Effector memory CD4-positive, alpha-beta T cell (primary cell): ENCODE measurements around the gene JOSD2.

Experiments used
- DNase-seq, 3 donors: peaks; one replicate each; pipeline ENCODE4 v3.0.0-alpha.2; 2020
- H3K27ac ChIP-seq: 2 replicates; pipeline ENCODE4 v1.7.0; 2013; ENCODE audit warnings: mild to moderate bottlenecking, low read length, moderate library complexity; ENCODE audit not compliant: insufficient read depth, poor library complexity, severe bottlenecking
- H3K27me3 ChIP-seq: replicated peaks from 2 replicates; pipeline ENCODE4 v1.7.0; 2013; ENCODE audit warnings: mild to moderate bottlenecking, low read length; ENCODE audit not compliant: insufficient read depth, control insufficient read depth, poor library complexity, severe bottlenecking
- H3K36me3 ChIP-seq: 2 replicates; pipeline ENCODE4 v1.7.0; 2013; ENCODE audit warnings: mild to moderate bottlenecking, low read length, moderate library complexity; ENCODE audit not compliant: control insufficient read depth, insufficient read depth
- H3K4me1 ChIP-seq: 2 replicates; pipeline ENCODE4 v1.7.0; 2013; ENCODE audit warnings: low read length, mild to moderate bottlenecking; ENCODE audit not compliant: control insufficient read depth, insufficient read depth, poor library complexity, severe bottlenecking
- H3K4me3 ChIP-seq: 2 replicates; pipeline ENCODE4 v1.7.0; 2013; ENCODE audit warnings: low read length, low read depth, mild to moderate bottlenecking; ENCODE audit not compliant: insufficient read depth, poor library complexity, severe bottlenecking
- H3K9me3 ChIP-seq: 2 replicates; pipeline ENCODE4 v1.7.0; 2013; ENCODE audit warnings: mild to moderate bottlenecking, low read length, moderate library complexity; ENCODE audit not compliant: control insufficient read depth

Gene JOSD2

DNA sequence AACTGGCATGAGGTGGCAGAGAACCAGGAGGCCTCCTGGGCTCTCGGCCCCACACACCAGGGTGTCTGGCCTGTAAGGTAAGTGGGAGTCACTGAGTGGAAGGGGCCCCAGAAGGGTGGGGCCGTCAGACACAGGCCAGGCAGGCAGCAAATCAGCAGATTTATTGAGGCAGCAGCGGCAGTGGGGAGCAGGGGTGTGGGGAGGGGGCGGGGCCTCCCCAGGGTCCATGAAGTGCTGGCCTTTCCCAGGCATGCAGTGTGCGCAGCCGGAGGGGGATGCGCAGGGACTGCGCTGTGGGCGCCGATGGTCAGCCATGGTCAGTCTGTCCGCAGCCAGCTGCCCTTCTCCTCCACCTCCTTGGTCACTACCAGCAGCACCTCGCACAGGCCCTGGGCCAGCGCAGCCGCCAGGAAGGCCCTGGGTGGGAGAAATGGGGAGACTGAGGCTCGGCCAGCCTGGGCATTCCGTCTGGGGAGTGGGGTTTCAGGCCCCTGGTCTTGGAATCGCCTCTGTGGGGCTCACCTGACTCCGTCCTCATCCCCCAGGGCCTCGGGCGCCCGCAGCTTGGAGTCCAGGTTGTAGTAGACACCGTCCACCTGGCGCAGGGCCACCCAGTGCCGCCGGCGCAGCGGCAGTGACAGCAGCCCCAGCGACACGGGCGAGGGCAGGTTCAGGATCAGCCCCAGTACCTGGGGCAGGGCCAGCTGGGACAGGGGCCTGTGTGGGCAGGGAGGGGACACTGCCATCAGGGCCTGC is 5.0 kb downstream of the JOSD2 start:
- Histone ChIP-seq H3K27ac (no peak overlapping the region), H3K4me1 (peaks cover 9% of the 10 kb centered on the region), H3K36me3 (no peaks in the 10 kb centered on the region), H3K4me3 (no peak overlapping the region), H3K27me3 (no peaks in the 10 kb centered on the region), H3K9me3 (no peaks in the 10 kb centered on the region)
- DNase-seq, result no peak

DNA sequence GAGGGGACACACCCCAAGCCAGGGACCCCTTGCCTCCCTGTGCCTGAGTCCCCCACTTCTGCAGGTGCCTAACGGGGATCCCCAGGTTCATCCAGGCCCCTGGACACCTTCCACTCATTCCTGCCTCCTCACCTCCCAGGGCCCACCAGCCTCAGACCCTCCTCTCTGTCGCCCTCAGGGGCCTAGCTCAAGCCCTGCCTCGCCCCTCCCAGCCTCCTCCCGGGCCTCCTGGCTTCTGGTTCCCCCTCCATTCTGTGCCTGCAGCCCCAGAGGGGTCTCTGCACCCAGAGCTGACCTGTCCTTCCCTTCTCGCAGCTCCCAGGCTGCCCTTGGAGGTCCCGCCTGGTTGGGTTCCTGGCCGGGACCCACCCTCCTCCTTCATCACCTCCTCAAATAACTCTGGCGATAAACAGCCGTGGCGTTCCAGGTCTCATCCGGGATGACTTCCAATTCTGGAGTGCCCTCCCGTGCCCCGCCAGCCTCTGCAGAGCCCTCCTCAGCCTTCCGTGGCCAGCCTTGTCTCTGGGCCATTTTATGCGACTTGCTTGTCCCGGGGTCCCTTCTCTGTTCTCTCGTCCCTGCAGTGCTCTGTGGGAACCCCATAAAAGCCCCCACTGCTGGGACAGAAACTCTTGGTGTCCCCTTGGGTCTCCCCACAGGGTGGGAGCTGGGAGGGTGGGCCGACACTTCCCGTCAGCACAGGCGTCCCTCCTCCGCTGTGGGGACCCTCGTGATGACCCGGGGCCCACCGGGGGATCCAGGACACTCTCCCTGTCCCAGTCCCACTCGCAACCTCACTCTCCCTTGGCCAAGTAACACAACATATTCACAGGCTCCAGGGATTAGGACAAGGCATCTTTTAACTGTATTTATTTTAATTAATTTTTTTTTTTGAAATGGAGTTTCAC is 9.2 kb downstream of the JOSD2 start:
- Histone ChIP-seq H3K4me1 (no peaks in the 10 kb centered on the region), H3K9me3 (no peaks in the 10 kb centered on the region), H3K4me3 (no peak overlapping the region), H3K27me3 (no peaks in the 10 kb centered on the region), H3K27ac (no peak overlapping the region), H3K36me3 (no peaks in the 10 kb centered on the region)
- no peak for DNase-seq

DNA sequence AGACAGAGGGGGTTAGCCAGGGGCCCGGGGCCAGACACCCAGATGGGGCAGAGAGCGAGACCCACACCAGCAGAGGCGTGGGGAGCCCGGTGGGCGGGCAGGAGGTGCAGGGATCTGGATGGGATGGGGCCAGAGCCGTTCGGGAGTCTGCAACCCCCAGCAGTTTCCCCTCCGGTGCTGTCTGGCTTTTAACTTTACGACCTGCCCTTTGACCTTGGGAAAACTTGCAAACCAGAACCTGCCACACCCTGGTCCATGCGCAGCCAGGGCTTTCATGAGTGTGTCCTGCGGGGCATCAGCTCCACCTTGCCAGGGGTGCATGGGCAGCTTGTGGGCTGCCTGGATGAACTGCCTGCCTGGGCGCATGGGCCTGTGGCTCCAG is 9.8 kb downstream of the JOSD2 start:
- H3K4me1 ChIP-seq, result no peaks in the 10 kb centered on the region
- no peaks in the 10 kb centered on the region for H3K9me3 ChIP-seq
- H3K27me3 ChIP-seq, result no peaks in the 10 kb centered on the region
- no peak overlapping the region for H3K4me3 ChIP-seq
- H3K36me3 ChIP-seq, result no peaks in the 10 kb centered on the region
- no peak for DNase-seq
- no peak overlapping the region for H3K27ac ChIP-seq

DNA sequence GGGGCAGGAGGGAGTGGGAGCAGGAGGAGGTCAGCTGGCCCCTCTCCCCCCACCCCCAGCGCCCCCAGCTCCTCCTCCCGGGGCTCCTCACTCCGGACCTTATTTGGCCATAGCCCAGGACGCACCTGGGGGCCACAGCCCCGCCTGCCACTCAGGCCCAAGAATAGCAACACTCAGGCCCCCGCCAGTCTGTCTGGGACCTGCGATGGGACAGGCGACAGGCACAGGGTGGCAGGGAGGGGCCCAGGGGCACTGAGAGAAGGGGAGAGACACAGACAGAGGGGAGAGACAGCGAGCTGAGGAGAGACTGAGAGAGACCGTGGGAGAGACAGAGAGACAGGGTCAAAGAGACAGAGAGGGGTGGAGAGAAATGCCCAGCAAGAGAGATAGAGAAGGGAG is 10.2 kb downstream of the JOSD2 start:
- no peaks in the 10 kb centered on the region for H3K27me3 ChIP-seq
- H3K36me3 ChIP-seq, result no peaks in the 10 kb centered on the region
- H3K9me3 ChIP-seq, result no peaks in the 10 kb centered on the region
- DNase-seq, result no peak
- no peak overlapping the region for H3K4me3 ChIP-seq
- no peak overlapping the region for H3K27ac ChIP-seq
- H3K4me1 ChIP-seq, result no peaks in the 10 kb centered on the region

DNA sequence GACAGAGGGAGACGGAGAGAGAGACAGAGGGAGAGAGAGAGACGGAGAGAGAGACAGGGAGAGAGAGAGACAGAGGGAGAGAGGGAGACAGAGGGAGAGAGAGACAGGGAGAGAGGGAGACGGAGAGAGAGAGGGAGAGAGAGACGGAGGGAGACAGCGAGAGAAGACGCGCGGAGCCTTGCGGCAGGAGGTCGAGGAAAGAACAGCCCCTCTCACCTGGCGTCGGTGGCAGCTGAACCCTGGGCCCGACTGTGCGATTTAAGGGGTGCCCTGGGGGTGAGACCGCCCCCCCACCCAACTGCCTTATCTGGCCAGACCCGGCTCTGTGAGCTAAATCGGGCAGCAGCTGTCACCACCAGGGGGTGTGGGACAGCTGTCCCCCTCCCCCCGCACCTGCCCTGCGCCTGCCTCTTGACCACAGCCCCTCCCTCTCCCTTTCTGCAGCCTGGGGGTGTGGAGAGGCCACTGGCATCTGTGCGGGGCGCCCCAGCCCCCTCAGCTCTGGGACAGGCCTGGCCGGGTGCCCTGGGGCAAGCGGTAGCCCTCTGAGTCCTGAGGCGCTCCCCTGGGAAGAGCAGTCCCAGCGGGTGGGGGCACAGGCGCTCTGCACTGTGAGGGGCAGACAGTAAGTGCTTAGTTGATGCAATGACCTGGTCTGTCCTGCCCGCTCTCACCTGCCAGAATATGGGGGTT is 10.8 kb downstream of the JOSD2 start:
- no peak for DNase-seq

DNA sequence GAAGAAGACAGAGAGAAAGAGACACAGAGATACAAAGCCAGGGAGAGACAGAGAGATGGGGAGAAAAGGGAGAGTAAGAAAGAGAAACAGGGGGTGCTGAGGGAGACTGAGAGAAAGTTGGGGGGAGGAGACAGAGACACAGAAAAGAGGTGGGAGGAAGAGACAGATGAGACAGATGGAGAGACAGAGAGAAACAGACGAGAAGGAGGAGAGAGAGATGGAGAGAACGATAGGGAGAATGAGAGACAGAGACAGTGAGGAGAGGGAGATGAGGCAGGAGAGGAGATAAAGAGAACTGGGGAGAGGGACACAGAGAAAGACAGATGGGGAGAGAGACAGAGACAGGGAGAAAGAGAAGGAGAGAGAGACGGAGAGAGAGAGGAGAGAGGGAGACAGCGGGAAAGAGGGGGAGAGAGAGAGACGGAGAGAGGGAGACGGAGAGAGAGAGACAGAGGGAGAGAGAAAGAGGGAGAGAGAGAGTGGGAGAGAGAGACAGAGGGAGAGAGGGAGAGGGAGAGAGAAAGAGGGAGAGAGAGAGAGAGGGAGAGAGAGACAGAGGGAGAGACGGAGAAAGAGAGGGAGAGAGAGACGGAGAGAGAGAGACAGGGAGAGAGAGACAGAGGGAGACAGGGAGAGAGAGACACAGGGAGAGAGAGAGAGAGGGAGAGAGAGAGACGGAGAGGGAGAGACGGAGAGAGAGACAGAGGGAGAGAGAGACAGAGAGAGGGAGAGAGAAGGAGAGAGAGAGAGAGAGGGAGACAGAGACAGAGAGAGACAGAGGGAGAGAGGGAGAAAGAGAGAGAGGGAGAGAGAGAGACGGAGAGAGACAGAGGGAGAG is 12.6 kb downstream of the JOSD2 start:
- Histone ChIP-seq H3K27me3 (no peaks in the 10 kb centered on the region), H3K9me3 (no peaks in the 10 kb centered on the region), H3K4me1 (no peaks in the 10 kb centered on the region), H3K27ac (no peak overlapping the region), H3K4me3 (no peak overlapping the region), H3K36me3 (no peaks in the 10 kb centered on the region)
- DNase-seq, result no peak

More for the DNA sequence above, 10.8 kb downstream of the JOSD2 start:
- Histone ChIP-seq H3K36me3 (no peaks in the 10 kb centered on the region), H3K4me3 (no peak overlapping the region), H3K9me3 (no peaks in the 10 kb centered on the region), H3K27ac (no peak overlapping the region), H3K27me3 (no peaks in the 10 kb centered on the region), H3K4me1 (no peaks in the 10 kb centered on the region)

DNA sequence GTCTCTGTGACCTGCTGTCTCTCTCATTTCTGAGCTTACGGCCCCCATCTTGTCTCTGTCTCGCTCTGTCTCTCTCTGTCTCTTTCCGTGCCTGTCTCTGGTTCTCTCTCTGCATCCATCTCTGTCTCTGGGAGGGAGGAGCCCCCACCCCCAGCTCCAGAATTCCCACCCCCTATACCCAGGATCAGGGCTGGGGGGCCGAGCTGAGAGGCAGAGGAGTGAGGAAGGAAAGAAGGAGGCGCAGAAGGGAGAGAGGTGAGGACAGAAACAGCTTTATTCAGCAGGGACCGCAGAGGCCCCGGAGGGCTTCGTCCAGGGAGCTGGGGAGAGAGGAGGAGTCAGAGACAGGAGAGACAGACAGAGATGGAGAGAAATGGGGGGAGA is 14.0 kb downstream of the JOSD2 start:
- Histone ChIP-seq H3K4me3 (no peak overlapping the region), H3K27ac (no peak overlapping the region), H3K27me3 (no peaks in the 10 kb centered on the region), H3K9me3 (no peaks in the 10 kb centered on the region), H3K36me3 (no peaks in the 10 kb centered on the region), H3K4me1 (peaks cover 4% of the 10 kb centered on the region)
- no peak for DNase-seq

DNA sequence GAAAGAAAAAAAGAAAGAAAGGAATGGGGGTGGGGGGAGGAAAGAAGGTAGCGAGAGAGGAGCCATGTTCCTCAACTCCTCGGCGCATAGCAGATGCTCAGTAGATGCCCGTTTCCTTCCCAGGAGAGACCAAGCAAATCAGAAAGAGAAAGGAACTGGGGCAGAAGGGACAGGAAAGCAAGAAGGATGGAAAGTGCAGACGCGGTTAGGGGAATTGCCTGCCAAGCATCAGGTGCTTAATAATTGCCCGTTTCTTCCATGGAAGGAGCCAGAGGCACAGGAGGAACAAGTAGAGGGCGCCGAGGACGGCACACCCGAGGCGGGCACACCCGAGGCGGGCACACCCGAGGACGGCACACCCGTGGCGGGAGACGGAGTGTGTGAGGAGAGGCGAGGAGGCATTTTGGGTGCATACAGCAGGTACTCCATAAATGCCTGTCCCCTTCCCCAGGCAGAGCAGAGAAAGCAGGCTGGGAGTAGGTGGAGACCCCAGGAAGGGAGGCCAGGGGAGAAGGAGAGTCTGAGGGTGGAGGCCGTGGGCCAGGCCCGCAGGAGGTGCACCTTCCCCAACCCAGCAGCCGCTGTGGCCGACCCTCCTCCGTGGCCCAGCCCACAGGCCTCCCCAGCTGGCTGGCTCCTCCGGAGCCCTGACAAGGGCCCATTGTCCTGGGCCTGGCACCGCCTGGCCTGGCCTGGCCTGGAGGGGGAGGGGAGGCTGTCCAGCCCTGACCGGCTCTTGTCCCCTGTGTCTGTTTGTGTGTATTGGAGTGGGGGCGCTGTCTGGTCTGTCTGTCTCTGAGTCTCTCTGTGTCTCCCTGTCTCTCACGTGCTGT is 14.6 kb downstream of the JOSD2 start:
- Histone ChIP-seq H3K4me3 (no peak overlapping the region), H3K27me3 (no peaks in the 10 kb centered on the region), H3K4me1 (peaks cover 10% of the 10 kb centered on the region), H3K36me3 (no peaks in the 10 kb centered on the region), H3K9me3 (no peaks in the 10 kb centered on the region), H3K27ac (no peak overlapping the region)
- no peak for DNase-seq

DNA sequence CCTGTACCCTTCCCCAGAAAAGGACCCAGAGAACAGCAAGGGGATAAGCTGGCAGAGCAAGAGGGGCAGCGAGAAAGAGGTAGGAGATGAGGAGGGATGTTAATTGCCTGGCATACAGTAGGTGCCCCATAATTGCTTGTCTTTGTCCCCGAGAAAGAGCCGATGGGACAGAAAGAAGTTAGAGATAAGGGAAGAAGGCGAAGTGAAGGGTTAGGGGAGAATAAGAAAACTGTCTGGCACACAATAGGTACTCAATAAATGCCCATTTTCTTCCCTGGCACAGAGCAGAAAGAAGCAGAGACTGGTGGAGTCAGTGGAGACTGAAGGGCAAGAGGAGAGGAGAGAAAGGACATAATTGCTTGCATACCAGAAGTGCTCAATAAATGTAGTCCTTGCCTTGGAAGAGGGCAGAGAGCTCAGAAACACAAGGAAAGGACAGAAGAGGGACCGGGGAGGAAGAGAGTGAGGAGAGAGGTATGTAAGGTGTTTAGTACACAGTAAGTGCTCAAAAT is 15.9 kb downstream of the JOSD2 start:
- H3K36me3 ChIP-seq, result no peaks in the 10 kb centered on the region
- H3K4me3 ChIP-seq, result no peak overlapping the region
- no peaks in the 10 kb centered on the region for H3K27me3 ChIP-seq
- DNase-seq, result no peak
- H3K9me3 ChIP-seq, result no peaks in the 10 kb centered on the region
- no peak overlapping the region for H3K27ac ChIP-seq
- peaks cover 17% of the 10 kb centered on the region for H3K4me1 ChIP-seq
